ENCODE data around the gene MTR.

- no peak for TF ChIP-seq POLR2A (IDR thresholded peaks at IDR 0.05; ENCODE audit: low read depth, low read length)
- TF ChIP-seq SPI1 (IDR thresholded peaks at IDR 0.05; ENCODE audit: low read depth, low read length), result no peak
Measured at GRCh38 chr1:236845830-236846229, 50.7 kb downstream of the MTR start.

All from GM12891 (cell line).